Fibroblast of upper back skin (primary cell): Measurements from ENCODE around the gene CCDC184.
"Not testable (repeated sequence)": the region's sequence is repeated elsewhere in the genome, so short reads cannot be mapped to it uniquely, and the experiment has no call there.

ENCODE experiments used
- DNase-seq: peaks from one replicate; pipeline ENCODE4 v3.0.0-alpha.2; 2013

CCDC184 gene

GRCh38 chr12:48180424-48180823, 3.0 kb upstream of the CCDC184 start:
- no peak for DNase-seq

- DNase-seq, result no peak
Measured at GRCh38 chr12:48180857-48181495, 2.5 kb upstream of the CCDC184 start.

GRCh38 chr12:48182631-48183030, 813 bp upstream of the CCDC184 start:
- DNase-seq, result no peak

- DNase-seq, result no peak
Measured at GRCh38 chr12:48183876-48184548, 568 bp downstream of the CCDC184 start.

- no peak for DNase-seq
Measured at GRCh38 chr12:48184549-48184922, 1.1 kb downstream of the CCDC184 start.

- DNase-seq, result no peak
Measured at GRCh38 chr12:48185181-48185919, 1.9 kb downstream of the CCDC184 start.

GRCh38 chr12:48187916-48188695, 4.7 kb downstream of the CCDC184 start:
- no peak for DNase-seq

GRCh38 chr12:48189331-48190125, 6.1 kb downstream of the CCDC184 start:
- DNase-seq, result peak; percentile 72

GRCh38 chr12:48191096-48191495, 7.7 kb downstream of the CCDC184 start:
- DNase-seq, result no peak

- no peak for DNase-seq
Measured at GRCh38 chr12:48192861-48193260, 9.4 kb downstream of the CCDC184 start.

- no peak for DNase-seq
Measured at GRCh38 chr12:48193623-48194022, 10.2 kb downstream of the CCDC184 start.

GRCh38 chr12:48194799-48195201, 11.4 kb downstream of the CCDC184 start:
- peak; percentile 65 for DNase-seq

GRCh38 chr12:48197549-48197970, 14.1 kb downstream of the CCDC184 start:
- no peak for DNase-seq

- peak; percentile 94 for DNase-seq
Measured at GRCh38 chr12:48197971-48198671, 14.7 kb downstream of the CCDC184 start.

GRCh38 chr12:48198672-48198971, 15.2 kb downstream of the CCDC184 start:
- DNase-seq, result no peak

GRCh38 chr12:48198985-48199384, 15.5 kb downstream of the CCDC184 start:
- DNase-seq, result no peak

- no peak for DNase-seq
Measured at GRCh38 chr12:48199774-48200221, 16.4 kb downstream of the CCDC184 start.

- DNase-seq, result no peak
Measured at GRCh38 chr12:48201091-48201490, 17.6 kb downstream of the CCDC184 start.

GRCh38 chr12:48201516-48201915, 18.1 kb downstream of the CCDC184 start:
- DNase-seq, result no peak

- no peak for DNase-seq
Measured at GRCh38 chr12:48202766-48203165, 19.3 kb downstream of the CCDC184 start.

GRCh38 chr12:48203192-48203591, 19.7 kb downstream of the CCDC184 start, which contains the start of gene OR10AD1:
Gene OR10AD1 (minus strand): TSS chr12:48203292. CDS start chr12:48203292, 0 bp downstream.
- DNase-seq, result no peak

GRCh38 chr12:48209495-48209894, 26.1 kb downstream of the CCDC184 start:
- DNase-seq, result not testable (repeated sequence)
